WERI-Rb-1 (cell line): Measurements from ENCODE around the gene DYSF.

Experiments
- DNase-seq: peaks from one replicate; pipeline ENCODE4 v3.0.0-alpha.2; 2020
- H3K27ac ChIP-seq: fragments of 250-450 bp; sonication (Bioruptor Pico); 2 replicates; pipeline ENCODE4 v1.5.1; 2020; ENCODE audit warnings: mild to moderate bottlenecking, moderate library complexity
- H3K27me3 ChIP-seq: fragments of 250-450 bp; sonication (Bioruptor Pico); 2 replicates; pipeline ENCODE4 v1.5.1; 2021; ENCODE audit warnings: mild to moderate bottlenecking, low read depth, moderate library complexity; ENCODE audit not compliant: insufficient read depth, severe bottlenecking
- H3K36me3 ChIP-seq: fragments of 250-450 bp; sonication (Bioruptor Pico); 2 replicates; pipeline ENCODE4 v1.5.1; 2020; ENCODE audit warnings: mild to moderate bottlenecking, moderate library complexity
- H3K4me3 ChIP-seq: 2 replicates; pipeline ENCODE4 v1.5.1; 2011; ENCODE audit warnings: low read depth, mild to moderate bottlenecking, control low read depth, low read length
- H3K9me3 ChIP-seq: fragments of 250-450 bp; sonication (Bioruptor Pico); 2 replicates; pipeline ENCODE4 v1.5.1; 2021; ENCODE audit warnings: mild to moderate bottlenecking, moderate library complexity; ENCODE audit not compliant: severe bottlenecking
- CTCF ChIP-seq: IDR thresholded peaks from 2 replicates; pipeline ENCODE4 v1.5.1; 2011; ENCODE audit warnings: low read depth, mild to moderate bottlenecking, control low read depth, inconsistent platforms, low read length

DYSF gene

GRCh38 chr2:71678874-71679273, 225.5 kb downstream of the DYSF start:
- H3K27ac ChIP-seq: no peak overlapping the region
- H3K36me3 ChIP-seq: no peaks in the 10 kb centered on the region
- DNase-seq: no peak
- no peak for TF ChIP-seq CTCF
- no peak overlapping the region for H3K4me3 ChIP-seq
- H3K9me3 ChIP-seq: no peaks in the 10 kb centered on the region
- H3K27me3 ChIP-seq: no peaks in the 10 kb centered on the region

GRCh38 chr2:71679491-71679890, 226.1 kb downstream of the DYSF start:
- Histone ChIP-seq H3K9me3 (no peaks in the 10 kb centered on the region), H3K36me3 (no peaks in the 10 kb centered on the region), H3K27me3 (no peaks in the 10 kb centered on the region), H3K4me3 (no peak overlapping the region), H3K27ac (no peak overlapping the region)
- DNase-seq: no peak
- no peak for TF ChIP-seq CTCF

- DNase-seq: no peak
- no peak for TF ChIP-seq CTCF
- no peaks in the 10 kb centered on the region for H3K36me3 ChIP-seq
Measured at GRCh38 chr2:71680925-71681324, 227.6 kb downstream of the DYSF start.

GRCh38 chr2:71681626-71682025, 228.3 kb downstream of the DYSF start:
- Histone ChIP-seq H3K36me3 (no peaks in the 10 kb centered on the region), H3K27me3 (no peaks in the 10 kb centered on the region)
- no peak for TF ChIP-seq CTCF

More at GRCh38 chr2:71680925-71681324, 227.6 kb downstream of the DYSF start:
- Histone ChIP-seq H3K9me3 (no peaks in the 10 kb centered on the region), H3K27me3 (no peaks in the 10 kb centered on the region), H3K4me3 (no peak overlapping the region), H3K27ac (no peak overlapping the region)

GRCh38 chr2:71682341-71682740, 229.0 kb downstream of the DYSF start:
- DNase-seq: no peak
- no peak for TF ChIP-seq CTCF
- Histone ChIP-seq H3K36me3 (no peaks in the 10 kb centered on the region), H3K9me3 (no peaks in the 10 kb centered on the region), H3K4me3 (no peak overlapping the region), H3K27ac (no peak overlapping the region), H3K27me3 (no peaks in the 10 kb centered on the region)

More at GRCh38 chr2:71681626-71682025, 228.3 kb downstream of the DYSF start:
- H3K27ac ChIP-seq: no peak overlapping the region
- DNase-seq: no peak
- H3K9me3 ChIP-seq: no peaks in the 10 kb centered on the region
- H3K4me3 ChIP-seq: no peak overlapping the region

GRCh38 chr2:71683070-71683469, 229.7 kb downstream of the DYSF start:
- H3K36me3 ChIP-seq: no peaks in the 10 kb centered on the region
- no peak for TF ChIP-seq CTCF
- no peak overlapping the region for H3K27ac ChIP-seq
- no peak overlapping the region for H3K4me3 ChIP-seq
- H3K9me3 ChIP-seq: no peaks in the 10 kb centered on the region
- no peaks in the 10 kb centered on the region for H3K27me3 ChIP-seq
- DNase-seq: no peak
